Peyer's patch (tissue), 4 donors: Measurements from ENCODE around the gene HTATSF1.

Source experiments
- CTCF ChIP-seq, 6 experiments: fragments of 450-650 bp in 4 of 6; fragments of 200-600 bp in 2 of 6; sonication (generic) in 1 of 6; IDR thresholded peaks; one replicate each; pipeline ENCODE4 v1.5.1; 2017 to 2019; ENCODE audit warnings: antibody characterized with exemption in 6 of 6, mild to moderate bottlenecking in 3 of 6, moderate library complexity in 1 of 6
- POLR2A ChIP-seq, 2 donors: fragments of 450-650 bp; IDR thresholded peaks; one replicate each; pipeline ENCODE4 v1.5.1; 2017; ENCODE audit warnings: antibody characterized with exemption in 2 of 2, mild to moderate bottlenecking in 2 of 2, moderate library complexity in 2 of 2

- TF ChIP-seq POLR2A (IDR thresholded peaks at IDR 0.05) (no peak), CTCF (IDR thresholded peaks at IDR 0.05) (no peak)
Observed at GRCh38 chrX:136541294-136541693, 43.9 kb downstream of the HTATSF1 start.
